Transverse colon (tissue), 3 donors: ENCODE results near the gene FITM1.

Experiments
- POLR2A ChIP-seq: fragments of 450-650 bp; IDR thresholded peaks from one replicate; pipeline ENCODE4 v1.6.1; 2016; ENCODE audit warnings: antibody characterized with exemption, mild to moderate bottlenecking, moderate library complexity
- TF ChIP-seq, protein P1 (sequence below), 5 experiments: fragments of 200-600 bp in 3 of 5; fragments of 450-650 bp in 2 of 5; sonication (generic) in 3 of 5; IDR thresholded peaks; 1 replicate in 2 of 5; 2 replicates in 3 of 5; pipeline ENCODE4 v1.5.1; 2016 to 2017; ENCODE audit warnings: antibody characterized with exemption in 5 of 5, inconsistent platforms in 3 of 5, mild to moderate bottlenecking in 2 of 5, moderate library complexity in 1 of 5

DNA sequence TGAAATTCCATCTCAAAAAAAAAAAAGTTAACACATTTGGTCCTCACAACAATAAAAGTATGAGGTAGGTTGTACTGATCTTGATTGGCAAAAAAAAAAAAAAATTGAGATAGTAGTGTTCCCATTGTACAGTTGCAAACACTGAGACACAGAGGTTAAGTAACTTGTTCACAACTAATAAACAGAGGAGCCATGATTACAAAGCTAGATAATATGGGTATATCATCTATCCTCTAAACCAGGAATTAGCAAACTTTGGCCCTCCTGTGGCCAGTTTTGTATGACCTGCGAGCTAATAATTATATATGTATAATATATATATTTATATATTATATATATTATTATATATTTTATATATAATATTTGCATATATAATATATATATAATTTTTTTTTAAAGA lies 3.3 kb downstream of the FITM1 start:
- TF ChIP-seq, protein P1, sequence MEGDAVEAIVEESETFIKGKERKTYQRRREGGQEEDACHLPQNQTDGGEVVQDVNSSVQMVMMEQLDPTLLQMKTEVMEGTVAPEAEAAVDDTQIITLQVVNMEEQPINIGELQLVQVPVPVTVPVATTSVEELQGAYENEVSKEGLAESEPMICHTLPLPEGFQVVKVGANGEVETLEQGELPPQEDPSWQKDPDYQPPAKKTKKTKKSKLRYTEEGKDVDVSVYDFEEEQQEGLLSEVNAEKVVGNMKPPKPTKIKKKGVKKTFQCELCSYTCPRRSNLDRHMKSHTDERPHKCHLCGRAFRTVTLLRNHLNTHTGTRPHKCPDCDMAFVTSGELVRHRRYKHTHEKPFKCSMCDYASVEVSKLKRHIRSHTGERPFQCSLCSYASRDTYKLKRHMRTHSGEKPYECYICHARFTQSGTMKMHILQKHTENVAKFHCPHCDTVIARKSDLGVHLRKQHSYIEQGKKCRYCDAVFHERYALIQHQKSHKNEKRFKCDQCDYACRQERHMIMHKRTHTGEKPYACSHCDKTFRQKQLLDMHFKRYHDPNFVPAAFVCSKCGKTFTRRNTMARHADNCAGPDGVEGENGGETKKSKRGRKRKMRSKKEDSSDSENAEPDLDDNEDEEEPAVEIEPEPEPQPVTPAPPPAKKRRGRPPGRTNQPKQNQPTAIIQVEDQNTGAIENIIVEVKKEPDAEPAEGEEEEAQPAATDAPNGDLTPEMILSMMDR (IDR thresholded peaks at IDR 0.05): no peak
- no peak for TF ChIP-seq POLR2A
